Measurements from ENCODE around the gene DDX47. TPM values are rescaled to one million over a fixed set of nuclear protein-coding genes. Genes with fewer than 3 reads are reported as not detected.

Gene DDX47
- total and polyA plus RNA-seq, 2 of the 13 experiments (the other 11 are each of a cell fraction or from before 2014, with no cell fraction given) = 48.5 to 78.7 TPM

GRCh38 chr12:12799163-12799920 is 13.8 kb upstream of the DDX47 start:
- Histone ChIP-seq H4K20me1 (ENCODE audit: insufficient read depth, low read length) (no peaks in the 10 kb centered on the region), H3K27me3 (ENCODE audit: control insufficient read depth in 1 of 2, insufficient read depth in 2 of 2, low read length in 2 of 2) (peaks cover 0 to 6% of the 10 kb centered on the region in 2 experiments; a peak in 2 of 5 replicates), H3K9me3 (ENCODE audit: low read length) (no peaks in the 10 kb centered on the region), H3K79me2 (ENCODE audit: insufficient read depth, low read length) (no peaks in the 10 kb centered on the region), H3K4me1 (ENCODE audit: insufficient read depth, low read length) (peaks cover 14% of the 10 kb centered on the region), H2AFZ (ENCODE audit: low read length) (no peak overlapping the region), H3K4me2 (ENCODE audit: low read depth, low read length) (no peak overlapping the region), H3K4me3 (replicated peaks in 1 of 3; ENCODE audit: insufficient read depth in 1 of 3, low read depth in 2 of 3, low read length in 3 of 3) (no peak overlapping the region), H3K9ac (ENCODE audit: insufficient read depth, low read depth, low read length) (no peak overlapping the region), H3K36me3 (replicated peaks in 1 of 2; ENCODE audit: control insufficient read depth in 1 of 2, insufficient read depth in 2 of 2, low read length in 2 of 2) (no peaks in the 10 kb centered on the region), H3K27ac (ENCODE audit: extremely low read length, insufficient read depth, low read length) (no peak overlapping the region)
- intact Hi-C loops (cut with micrococcal nuclease; ENCODE audit: unreplicated experiment) = no loop called here
- CTCF ChIA-PET (ENCODE audit: low intra/inter-chr PET ratio, low total read pairs) = no interaction called here
- BruUV-seq (replicated peaks) = no TSS peak
- ATAC-seq = no peak
- WGBS (ENCODE audit: low lambda C conversion rate) = 31% methylated on average over 8 of the region's 8 CpGs
- DNase-seq (ENCODE audit: low spot score) = no peak
- in situ Hi-C loops (cut with HindIII; ENCODE audit: extremely low pct_ligation_motif_present, low pct_unique_long_range_greater_than_20kb) = loop anchor here (25.0 kb wide), 1 partner anchor 413 kb away; no protein-coding TSS in a partner anchor
- TF ChIP-seq ZNF660 (CRISPR knock-in tag; IDR thresholded peaks at IDR 0.05; ENCODE audit: borderline replicate concordance, low read depth) = no peak
- no peak for TF ChIP-seq ESRRA (CRISPR knock-in tag; IDR thresholded peaks at IDR 0.05; ENCODE audit: low read depth)
- no peak for TF ChIP-seq SETDB1 (CRISPR knock-in tag; IDR thresholded peaks at IDR 0.05; ENCODE audit: borderline replicate concordance)
- TF ChIP-seq ZNF605 (CRISPR knock-in tag; IDR thresholded peaks at IDR 0.05) = no peak
- no peak for TF ChIP-seq ZNF530 (CRISPR knock-in tag; IDR thresholded peaks at IDR 0.05; ENCODE audit: low read depth)
- no peak for TF ChIP-seq ZMYM3 (CRISPR knock-in tag; IDR thresholded peaks at IDR 0.05)
- no peak for TF ChIP-seq RBFOX2 (IDR thresholded peaks at IDR 0.05; ENCODE audit: low read depth, low read length)
- TF ChIP-seq MTERF4 (CRISPR knock-in tag; IDR thresholded peaks at IDR 0.05) = no peak
- no peak for TF ChIP-seq MLX (CRISPR knock-in tag; IDR thresholded peaks at IDR 0.05)
- no peak for TF ChIP-seq RAD21 (CRISPR knock-in tag; IDR thresholded peaks at IDR 0.05)
- no peak for TF ChIP-seq MED8 (CRISPR knock-in tag; IDR thresholded peaks at IDR 0.05; ENCODE audit: insufficient replicate concordance)
- POLR2A ChIA-PET = no interaction called here
- FAIRE-seq = no peak

Measured in HepG2 (cell line).